Karpas-422 (cell line): ENCODE measurements around the gene CYB5R4. TPM values are rescaled to one million over a fixed set of nuclear protein-coding genes. Genes with fewer than 3 reads are reported as not detected.
"Not testable (repeated sequence)": the region's sequence is repeated elsewhere in the genome, so short reads cannot be mapped to it uniquely, and the experiment has no call there.

Source experiments
- DNase-seq: peaks from one replicate; pipeline ENCODE4 v3.0.0-alpha.2; 2015
- H2AFZ ChIP-seq: fragments of 200-600 bp; sonication (generic); 2 replicates; pipeline ENCODE4 v1.6.1; 2014; ENCODE audit warnings: antibody characterized with exemption, low read length, mixed read lengths
- H3K27ac ChIP-seq: fragments of 200-600 bp; sonication (generic); 2 replicates; pipeline ENCODE4 v1.5.1; 2014; ENCODE audit warnings: mild to moderate bottlenecking, low read length, moderate library complexity
- H3K27me3 ChIP-seq: fragments of 200-600 bp; sonication (generic); 2 replicates; pipeline ENCODE4 v1.6.1; 2014; ENCODE audit warnings: low read length, mixed read lengths
- H3K36me3 ChIP-seq: fragments of 200-600 bp; sonication (generic); 2 replicates; pipeline ENCODE4 v1.6.1; 2014; ENCODE audit warnings: low read length, mixed read lengths; ENCODE audit not compliant: insufficient read depth
- H3K4me1 ChIP-seq: fragments of 200-600 bp; sonication (generic); 2 replicates; pipeline ENCODE4 v1.6.1; 2014; ENCODE audit warnings: mild to moderate bottlenecking, low read length, mixed read lengths
- H3K4me2 ChIP-seq: fragments of 200-600 bp; sonication (generic); 2 replicates; pipeline ENCODE4 v1.6.1; 2014; ENCODE audit warnings: low read length, low read depth, mild to moderate bottlenecking; ENCODE audit not compliant: poor library complexity, severe bottlenecking
- H3K4me3 ChIP-seq: fragments of 200-600 bp; sonication (generic); 2 replicates; pipeline ENCODE4 v1.5.1; 2014; ENCODE audit warnings: mild to moderate bottlenecking, antibody characterized with exemption, low read length, mixed read lengths
- H3K79me2 ChIP-seq: fragments of 200-600 bp; sonication (generic); 2 replicates; pipeline ENCODE4 v1.6.1; 2014; ENCODE audit warnings: mild to moderate bottlenecking, low read length, mixed read lengths
- H3K9ac ChIP-seq: fragments of 200-600 bp; sonication (generic); 2 replicates; pipeline ENCODE4 v1.6.0; 2014; ENCODE audit warnings: low read length
- H3K9me2 ChIP-seq: fragments of 200-600 bp; sonication (generic), shearing (Covaris generic); replicated peaks from 2 replicates; pipeline ENCODE4 v1.6.0; 2014; ENCODE audit warnings: mild to moderate bottlenecking, low read length, moderate library complexity; ENCODE audit not compliant: insufficient read depth
- H3K9me3 ChIP-seq: fragments of 300-700, 200-600 bp; sonication (generic); 2 replicates; pipeline ENCODE4 v1.6.1; 2014; ENCODE audit warnings: low read length, mixed read lengths
- H4K20me1 ChIP-seq: fragments of 200-600 bp; sonication (generic); 2 replicates; pipeline ENCODE4 v1.6.1; 2014; ENCODE audit warnings: mild to moderate bottlenecking, antibody characterized with exemption, low read length, low read depth; ENCODE audit not compliant: insufficient read depth
- total RNA-seq: library from RNA; depleted of rRNA; stranded (reverse); fragments of >200 nt; shearing (Covaris generic); gene quantifications from 2 replicates; pipeline ENCODE4 v1.2.3, GENCODE V29; 2014; ENCODE audit warnings: low replicate concordance

Gene CYB5R4
- total RNA-seq, 1 experiment from 2014 or later = 37.0 TPM

DNA sequence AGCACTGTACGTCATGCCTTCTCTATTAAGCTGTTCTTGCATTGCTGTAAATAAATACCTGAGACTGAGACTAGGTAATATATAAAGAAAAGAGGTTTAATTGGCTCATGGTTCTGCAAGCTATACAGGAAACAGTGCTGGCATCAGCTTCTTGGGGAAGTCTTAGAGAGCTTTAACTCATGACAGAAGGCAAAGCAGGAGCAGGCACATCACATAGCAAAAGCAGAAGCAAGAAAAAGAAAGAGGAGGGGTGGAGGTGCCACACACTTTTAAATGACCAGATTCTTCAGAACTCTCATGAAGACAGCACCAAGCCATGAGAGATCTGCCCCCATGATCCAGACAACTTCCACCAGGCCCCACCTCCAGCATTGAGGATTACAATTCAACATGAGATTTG lies 30.1 kb downstream of the CYB5R4 start:
- peaks cover 1% of the 10 kb centered on the region; the same call in 1 of the 2 replicates for H3K4me1 ChIP-seq
- H2AFZ ChIP-seq = no peak overlapping the region
- no peaks in the 10 kb centered on the region for H3K9me3 ChIP-seq
- no peaks in the 10 kb centered on the region for H4K20me1 ChIP-seq
- peaks cover 17% of the 10 kb centered on the region for H3K36me3 ChIP-seq
- no peak overlapping the region for H3K4me3 ChIP-seq
- no peak overlapping the region for H3K4me2 ChIP-seq
- no peaks in the 10 kb centered on the region for H3K27me3 ChIP-seq
- H3K79me2 ChIP-seq = peaks cover 98% of the 10 kb centered on the region
- H3K27ac ChIP-seq = no peak overlapping the region
- no peak for DNase-seq
- no peaks in the 10 kb centered on the region for H3K9me2 ChIP-seq
- no peak overlapping the region for H3K9ac ChIP-seq

DNA sequence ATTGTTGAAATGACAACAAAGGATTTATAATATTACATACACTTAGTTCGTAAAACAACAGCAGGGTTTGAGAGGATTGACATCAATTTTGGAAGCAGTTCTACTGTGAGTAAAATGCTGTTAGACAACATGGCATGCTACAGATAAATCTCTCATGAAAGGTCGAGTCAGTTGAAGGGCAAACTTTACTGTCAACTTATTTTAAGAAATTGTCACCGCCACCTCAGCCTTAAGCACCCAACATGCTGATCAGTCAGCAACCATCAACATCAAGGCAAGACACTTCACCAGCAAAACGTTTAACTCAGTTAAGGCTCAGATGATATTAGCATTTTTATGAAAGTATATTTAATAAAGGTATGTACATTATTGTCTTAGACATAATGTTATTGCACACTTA lies 31.0 kb downstream of the CYB5R4 start:
- no peak for DNase-seq
- no peak overlapping the region for H3K4me3 ChIP-seq
- H3K4me2 ChIP-seq = no peak overlapping the region
- H3K9me2 ChIP-seq = no peaks in the 10 kb centered on the region
- no peaks in the 10 kb centered on the region for H3K4me1 ChIP-seq
- no peak overlapping the region for H3K9ac ChIP-seq
- H3K79me2 ChIP-seq = peaks cover 98% of the 10 kb centered on the region
- no peak overlapping the region for H2AFZ ChIP-seq
- no peak overlapping the region for H3K27ac ChIP-seq
- H4K20me1 ChIP-seq = no peaks in the 10 kb centered on the region
- H3K36me3 ChIP-seq = peaks cover 22% of the 10 kb centered on the region
- H3K27me3 ChIP-seq = no peaks in the 10 kb centered on the region
- H3K9me3 ChIP-seq = no peaks in the 10 kb centered on the region

DNA sequence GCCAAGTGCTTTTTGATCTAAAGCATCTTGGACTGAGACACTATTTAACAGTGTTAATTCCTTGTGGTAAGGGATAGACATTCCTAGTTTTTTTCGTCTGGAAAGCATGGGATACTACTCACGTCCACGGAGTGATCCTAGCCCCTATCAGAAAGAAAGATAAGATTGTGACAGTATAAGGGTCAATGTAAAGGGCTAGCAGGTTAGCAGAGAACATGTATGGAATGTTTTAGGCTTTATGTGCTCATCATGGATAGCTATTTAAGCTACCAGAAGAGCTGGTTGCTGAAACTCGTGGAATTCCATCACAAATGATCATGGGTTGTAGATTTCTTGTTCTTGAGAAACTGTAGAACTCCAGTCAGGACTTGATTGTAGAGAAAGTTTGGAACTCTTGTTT lies 32.1 kb downstream of the CYB5R4 start:
- H3K27me3 ChIP-seq = no peaks in the 10 kb centered on the region
- H3K36me3 ChIP-seq = peaks cover 33% of the 10 kb centered on the region
- no peak overlapping the region for H3K4me3 ChIP-seq
- no peaks in the 10 kb centered on the region for H4K20me1 ChIP-seq
- peaks cover 3% of the 10 kb centered on the region; the same call in 1 of the 2 replicates for H3K9me3 ChIP-seq
- peaks cover 98% of the 10 kb centered on the region for H3K79me2 ChIP-seq
- H3K9ac ChIP-seq = no peak overlapping the region
- no peaks in the 10 kb centered on the region for H3K9me2 ChIP-seq
- DNase-seq = no peak
- no peak overlapping the region for H3K27ac ChIP-seq
- no peaks in the 10 kb centered on the region for H3K4me1 ChIP-seq
- no peak overlapping the region for H2AFZ ChIP-seq
- no peak overlapping the region for H3K4me2 ChIP-seq

DNA sequence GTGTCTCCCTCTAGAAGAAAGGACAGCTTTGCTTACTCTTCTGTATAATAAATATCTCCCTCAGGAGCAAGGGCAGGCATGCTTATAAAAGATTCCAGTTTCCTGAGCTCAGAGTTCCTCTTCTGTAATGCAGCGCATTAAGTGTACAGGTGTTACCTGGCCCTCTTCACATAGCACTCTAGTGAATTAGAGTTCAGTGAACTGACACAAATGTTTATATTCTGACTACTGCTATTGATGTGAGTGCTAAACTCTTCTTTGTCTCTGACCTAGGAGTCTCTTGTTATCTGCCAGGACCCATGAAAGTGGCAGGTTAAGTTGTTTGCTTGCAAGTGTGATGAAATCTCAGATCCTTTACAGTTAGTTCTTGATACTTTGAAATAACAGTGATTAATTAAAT lies 33.5 kb downstream of the CYB5R4 start:
- DNase-seq = no peak
- no peak overlapping the region for H3K27ac ChIP-seq
- H3K27me3 ChIP-seq = no peaks in the 10 kb centered on the region
- peaks cover 3% of the 10 kb centered on the region; the same call in 1 of the 2 replicates for H3K9me3 ChIP-seq
- H2AFZ ChIP-seq = no peak overlapping the region
- no peak overlapping the region for H3K4me3 ChIP-seq
- H3K9me2 ChIP-seq = no peaks in the 10 kb centered on the region
- H3K79me2 ChIP-seq = peaks cover 88% of the 10 kb centered on the region
- H3K4me2 ChIP-seq = no peak overlapping the region
- H3K4me1 ChIP-seq = no peaks in the 10 kb centered on the region
- peaks cover 34% of the 10 kb centered on the region for H3K36me3 ChIP-seq
- no peak overlapping the region for H3K9ac ChIP-seq
- H4K20me1 ChIP-seq = no peaks in the 10 kb centered on the region

DNA sequence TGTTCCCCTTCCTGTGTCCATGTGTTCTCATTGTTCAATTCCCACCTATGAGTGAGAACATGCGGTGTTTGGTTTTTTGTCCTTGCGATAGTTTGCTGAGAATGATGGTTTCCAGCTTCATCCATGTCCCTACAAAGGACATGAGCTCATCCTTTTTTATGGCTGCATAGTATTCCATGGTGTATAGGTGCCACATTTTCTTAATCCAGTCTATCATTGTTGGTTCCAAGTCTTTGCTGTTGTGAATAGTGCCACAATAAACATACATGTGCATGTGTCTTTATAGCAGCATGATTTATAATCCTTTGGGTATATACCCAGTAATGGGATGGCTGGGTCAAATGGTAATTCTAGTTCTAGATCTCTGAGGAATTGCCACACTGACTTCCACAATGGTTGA lies 37.6 kb downstream of the CYB5R4 start:
- H3K9me3 ChIP-seq, DNase-seq, H3K4me3 ChIP-seq, H4K20me1 ChIP-seq, H3K9ac ChIP-seq, H3K4me2 ChIP-seq, H2AFZ ChIP-seq, H3K27ac ChIP-seq, H3K9me2 ChIP-seq, H3K4me1 ChIP-seq, H3K27me3 ChIP-seq: not testable (repeated sequence)
- H3K79me2 ChIP-seq = peaks cover 60% of the 10 kb centered on the region
- peaks cover 27% of the 10 kb centered on the region for H3K36me3 ChIP-seq

DNA sequence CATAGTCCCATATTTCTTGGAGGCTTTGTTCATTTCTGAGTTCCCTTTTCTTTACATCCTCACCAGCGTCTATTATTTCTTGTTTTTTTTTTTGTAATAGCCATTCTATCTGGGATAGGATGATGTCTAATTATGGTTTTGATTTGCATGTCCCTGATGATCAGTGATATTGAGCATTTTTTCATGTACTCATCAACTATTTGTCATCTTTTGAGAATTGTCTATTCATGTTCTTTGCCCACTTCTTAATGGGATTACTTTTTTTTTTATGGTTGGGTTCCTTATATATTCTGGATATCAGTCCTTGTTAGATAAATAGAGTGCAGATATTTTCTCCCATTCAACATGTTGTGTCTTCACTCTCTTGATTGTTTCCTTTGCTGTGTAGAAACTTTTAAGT lies 42.1 kb downstream of the CYB5R4 start:
- Histone ChIP-seq H3K27ac (no peak overlapping the region), H3K4me3 (no peak overlapping the region), H4K20me1 (no peaks in the 10 kb centered on the region), H2AFZ (no peak overlapping the region), H3K9me2 (no peaks in the 10 kb centered on the region), H3K9ac (no peak overlapping the region), H3K79me2 (peaks cover 61% of the 10 kb centered on the region), H3K36me3 (peaks cover under 1% of the 10 kb centered on the region; the same call in 1 of the 2 replicates), H3K4me1 (no peaks in the 10 kb centered on the region), H3K27me3 (no peaks in the 10 kb centered on the region), H3K9me3 (peaks cover 19% of the 10 kb centered on the region), H3K4me2 (no peak overlapping the region)
- no peak for DNase-seq

DNA sequence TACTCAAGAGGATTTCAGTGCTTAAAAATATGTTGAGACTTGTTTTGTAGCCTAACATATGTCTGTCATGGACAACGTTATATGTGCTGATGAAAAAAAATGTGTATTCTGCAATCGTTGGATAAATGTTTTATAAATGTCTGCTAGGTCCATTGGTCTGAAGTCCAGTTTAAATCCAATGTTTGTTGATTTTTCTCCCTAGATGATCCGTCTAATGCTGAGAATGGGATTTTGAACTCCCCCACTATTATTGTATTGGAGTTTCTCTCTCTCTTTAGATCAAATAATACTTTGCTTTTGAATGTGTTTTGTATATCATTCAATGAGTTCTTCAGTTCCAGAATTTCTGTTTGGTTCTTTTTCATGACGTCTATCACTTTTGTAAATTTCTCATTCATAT lies 44.9 kb downstream of the CYB5R4 start:
- Histone ChIP-seq H3K9me2 (no peaks in the 10 kb centered on the region), H3K79me2 (peaks cover 84% of the 10 kb centered on the region), H3K27me3 (no peaks in the 10 kb centered on the region), H2AFZ (no peak overlapping the region), H3K4me1 (peaks cover 3% of the 10 kb centered on the region; the same call in 1 of the 2 replicates), H4K20me1 (no peaks in the 10 kb centered on the region), H3K9ac (no peak overlapping the region), H3K4me2 (no peak overlapping the region), H3K4me3 (no peak overlapping the region), H3K9me3 (peaks cover 19% of the 10 kb centered on the region), H3K36me3 (no peaks in the 10 kb centered on the region; the same call in 1 of the 2 replicates), H3K27ac (no peak overlapping the region)
- DNase-seq = no peak

DNA sequence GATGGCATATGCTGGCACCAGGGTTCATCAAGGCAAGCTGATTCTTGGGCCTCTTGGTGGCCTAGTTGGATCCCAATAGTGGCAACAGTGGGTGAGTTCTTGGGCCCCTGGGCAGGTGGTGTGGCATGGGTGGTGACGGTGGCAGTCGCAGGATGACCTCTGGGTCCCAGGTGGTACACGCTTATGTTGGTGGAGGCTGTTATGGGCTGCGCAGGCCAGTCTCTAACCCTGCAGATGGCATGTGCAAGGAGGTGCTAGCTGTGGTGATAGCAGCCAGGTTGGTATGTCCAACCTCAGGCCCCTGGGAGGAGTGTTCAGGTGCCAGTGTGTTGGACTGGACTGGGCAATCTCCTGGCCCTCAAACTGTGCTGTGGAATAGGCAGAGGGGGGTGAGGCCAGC lies 46.2 kb downstream of the CYB5R4 start:
- Histone ChIP-seq H3K79me2 (peaks cover 96% of the 10 kb centered on the region), H4K20me1 (no peaks in the 10 kb centered on the region)

More for the DNA sequence above, 46.2 kb downstream of the CYB5R4 start:
- no peak overlapping the region for H2AFZ ChIP-seq
- no peak overlapping the region for H3K4me2 ChIP-seq
- H3K9me3 ChIP-seq = peaks cover 19% of the 10 kb centered on the region
- peaks cover 3% of the 10 kb centered on the region; the same call in 1 of the 2 replicates for H3K4me1 ChIP-seq
- DNase-seq = no peak
- H3K9me2 ChIP-seq = no peaks in the 10 kb centered on the region
- no peak overlapping the region for H3K27ac ChIP-seq
- H3K27me3 ChIP-seq = no peaks in the 10 kb centered on the region
- H3K4me3 ChIP-seq = no peak overlapping the region
- H3K36me3 ChIP-seq = no peaks in the 10 kb centered on the region; the same call in 1 of the 2 replicates
- no peak overlapping the region for H3K9ac ChIP-seq
